ENCODE results near the gene NDUFB3. TPM values are rescaled to one million over a fixed set of nuclear protein-coding genes. Genes with fewer than 3 reads are reported as not detected.
"Not testable (repeated sequence)": the region's sequence is repeated elsewhere in the genome, so short reads cannot be mapped to it uniquely, and the experiment has no call there.

NDUFB3 gene
- total RNA-seq, 2 donors from 2014 or later, result 28.1 to 32.1 TPM

GRCh38 chr2:201059961-201060755 is 11.6 kb upstream of the NDUFB3 start:
- Histone ChIP-seq H3K36me3 (no peaks in the 10 kb centered on the region), H3K9me3 (no peaks in the 10 kb centered on the region), H3K4me1 (ENCODE audit: control insufficient read depth in 1 of 2, low read depth in 2 of 2) (peaks cover 3 to 7% of the 10 kb centered on the region in 2 donors), H3K4me3 (no peak overlapping the region), H3K27ac (no peak overlapping the region), H3K27me3 (replicated peaks; ENCODE audit: insufficient read depth) (no peaks in the 10 kb centered on the region)
- TF ChIP-seq CTCF (IDR thresholded peaks at IDR 0.05), result no peak
- no peak for DNase-seq (ENCODE audit: low spot score)
- no peak for ATAC-seq (ENCODE audit: insufficient number of reproducible peaks, low FRiP score, low read depth)

GRCh38 chr2:201063516-201063915 is 8.3 kb upstream of the NDUFB3 start:
- H3K4me3 ChIP-seq; ATAC-seq (ENCODE audit: insufficient number of reproducible peaks, low FRiP score, low read depth); H3K27me3 ChIP-seq (replicated peaks; ENCODE audit: insufficient read depth); H3K9me3 ChIP-seq; H3K27ac ChIP-seq; DNase-seq (ENCODE audit: low spot score); H3K36me3 ChIP-seq: not testable (repeated sequence)
- H3K4me1 ChIP-seq (ENCODE audit: control insufficient read depth in 1 of 2, low read depth in 2 of 2), result peaks cover 8 to 13% of the 10 kb centered on the region in 2 donors

- ATAC-seq (ENCODE audit: insufficient number of reproducible peaks, low FRiP score, low read depth) (no peak), DNase-seq (ENCODE audit: low spot score) (no peak)
- H3K4me1 ChIP-seq (ENCODE audit: control insufficient read depth in 1 of 2, low read depth in 2 of 2), result peaks cover 8 to 20% of the 10 kb centered on the region in 2 donors
- H3K27ac ChIP-seq, result no peak overlapping the region
- no peaks in the 10 kb centered on the region for H3K27me3 ChIP-seq (replicated peaks; ENCODE audit: insufficient read depth)
- TF ChIP-seq CTCF (IDR thresholded peaks at IDR 0.05), result no peak
- H3K36me3 ChIP-seq, result no peaks in the 10 kb centered on the region
- H3K9me3 ChIP-seq, result no peaks in the 10 kb centered on the region
- H3K4me3 ChIP-seq, result no peak overlapping the region
These were observed 6.9 kb upstream of the NDUFB3 start for GRCh38 chr2:201064797-201065329.

- Histone ChIP-seq H3K27ac (peak overlapping the region; percentile 86 to 95), H3K9me3 (no peaks in the 10 kb centered on the region), H3K4me1 (ENCODE audit: control insufficient read depth in 1 of 2, low read depth in 2 of 2) (peaks cover 26 to 33% of the 10 kb centered on the region in 2 donors), H3K4me3 (peak overlapping the region; percentile 94), H3K27me3 (replicated peaks; ENCODE audit: insufficient read depth) (no peaks in the 10 kb centered on the region), H3K36me3 (no peaks in the 10 kb centered on the region)
- DNase-seq (ENCODE audit: low spot score) (no peak), ATAC-seq (ENCODE audit: insufficient number of reproducible peaks, low FRiP score, low read depth) (peak; percentile 8)
- TF ChIP-seq CTCF (IDR thresholded peaks at IDR 0.05), result no peak
These were observed 788 bp upstream of the NDUFB3 start for GRCh38 chr2:201070948-201071478.

GRCh38 chr2:201072201-201072530 is 365 bp downstream of the NDUFB3 start:
- no peaks in the 10 kb centered on the region for H3K27me3 ChIP-seq (replicated peaks; ENCODE audit: insufficient read depth)
- no peaks in the 10 kb centered on the region for H3K9me3 ChIP-seq
- ATAC-seq (ENCODE audit: insufficient number of reproducible peaks, low FRiP score, low read depth), result no peak
- peak overlapping the region; percentile 86 to 95 for H3K27ac ChIP-seq
- no peaks in the 10 kb centered on the region for H3K36me3 ChIP-seq
- no peak for DNase-seq (ENCODE audit: low spot score)
- H3K4me1 ChIP-seq (ENCODE audit: control insufficient read depth in 1 of 2, low read depth in 2 of 2), result peaks cover 26 to 32% of the 10 kb centered on the region in 2 donors
- no peak for TF ChIP-seq CTCF (IDR thresholded peaks at IDR 0.05)
- H3K4me3 ChIP-seq, result peak overlapping the region; percentile 94
